Peyer's patch (tissue), 4 donors: ENCODE data around the gene PDCD4.

Experiments
- POLR2A ChIP-seq, 2 donors: fragments of 450-650 bp; IDR thresholded peaks; one replicate each; pipeline ENCODE4 v1.5.1; 2017; ENCODE audit warnings: antibody characterized with exemption in 2 of 2, mild to moderate bottlenecking in 2 of 2, moderate library complexity in 2 of 2
- TF ChIP-seq, protein P1 (sequence below), 6 experiments: fragments of 450-650 bp in 4 of 6; fragments of 200-600 bp in 2 of 6; sonication (generic) in 1 of 6; IDR thresholded peaks; one replicate each; pipeline ENCODE4 v1.5.1; 2017 to 2019; ENCODE audit warnings: antibody characterized with exemption in 6 of 6, mild to moderate bottlenecking in 3 of 6, moderate library complexity in 1 of 6

- TF ChIP-seq, protein P1, sequence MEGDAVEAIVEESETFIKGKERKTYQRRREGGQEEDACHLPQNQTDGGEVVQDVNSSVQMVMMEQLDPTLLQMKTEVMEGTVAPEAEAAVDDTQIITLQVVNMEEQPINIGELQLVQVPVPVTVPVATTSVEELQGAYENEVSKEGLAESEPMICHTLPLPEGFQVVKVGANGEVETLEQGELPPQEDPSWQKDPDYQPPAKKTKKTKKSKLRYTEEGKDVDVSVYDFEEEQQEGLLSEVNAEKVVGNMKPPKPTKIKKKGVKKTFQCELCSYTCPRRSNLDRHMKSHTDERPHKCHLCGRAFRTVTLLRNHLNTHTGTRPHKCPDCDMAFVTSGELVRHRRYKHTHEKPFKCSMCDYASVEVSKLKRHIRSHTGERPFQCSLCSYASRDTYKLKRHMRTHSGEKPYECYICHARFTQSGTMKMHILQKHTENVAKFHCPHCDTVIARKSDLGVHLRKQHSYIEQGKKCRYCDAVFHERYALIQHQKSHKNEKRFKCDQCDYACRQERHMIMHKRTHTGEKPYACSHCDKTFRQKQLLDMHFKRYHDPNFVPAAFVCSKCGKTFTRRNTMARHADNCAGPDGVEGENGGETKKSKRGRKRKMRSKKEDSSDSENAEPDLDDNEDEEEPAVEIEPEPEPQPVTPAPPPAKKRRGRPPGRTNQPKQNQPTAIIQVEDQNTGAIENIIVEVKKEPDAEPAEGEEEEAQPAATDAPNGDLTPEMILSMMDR (IDR thresholded peaks at IDR 0.05) = no peak
- TF ChIP-seq POLR2A (IDR thresholded peaks at IDR 0.05) = no peak
These were observed 49.6 kb upstream of the PDCD4 start for GRCh38 chr10:110822035-110822711.
